IPS-15b (cell line): ENCODE results near the gene KCNJ15.
"Not testable (repeated sequence)": the region's sequence is repeated elsewhere in the genome, so short reads cannot be mapped to it uniquely, and the experiment has no call there.

Experiments
- H3K27me3 ChIP-seq: one replicate; pipeline ENCODE4 v1.6.1; 2013; ENCODE audit warnings: low read length; ENCODE audit not compliant: control insufficient read depth, insufficient read depth
- H3K36me3 ChIP-seq: one replicate; pipeline ENCODE4 v1.6.1; 2013; ENCODE audit warnings: low read length; ENCODE audit not compliant: control insufficient read depth, insufficient read depth
- H3K4me1 ChIP-seq: one replicate; pipeline ENCODE4 v1.6.1; 2013; ENCODE audit warnings: mild to moderate bottlenecking, low read length; ENCODE audit not compliant: control insufficient read depth, insufficient read depth
- H3K4me3 ChIP-seq: one replicate; pipeline ENCODE4 v1.5.1; 2013; ENCODE audit warnings: low read depth, low read length
- H3K9ac ChIP-seq: one replicate; pipeline ENCODE4 v1.6.1; 2013; ENCODE audit warnings: low read depth, mild to moderate bottlenecking, low read length
- H3K9me3 ChIP-seq: one replicate; pipeline ENCODE4 v1.6.1; 2013; ENCODE audit warnings: mild to moderate bottlenecking, low read length; ENCODE audit not compliant: control insufficient read depth, insufficient read depth

The KCNJ15 gene

DNA sequence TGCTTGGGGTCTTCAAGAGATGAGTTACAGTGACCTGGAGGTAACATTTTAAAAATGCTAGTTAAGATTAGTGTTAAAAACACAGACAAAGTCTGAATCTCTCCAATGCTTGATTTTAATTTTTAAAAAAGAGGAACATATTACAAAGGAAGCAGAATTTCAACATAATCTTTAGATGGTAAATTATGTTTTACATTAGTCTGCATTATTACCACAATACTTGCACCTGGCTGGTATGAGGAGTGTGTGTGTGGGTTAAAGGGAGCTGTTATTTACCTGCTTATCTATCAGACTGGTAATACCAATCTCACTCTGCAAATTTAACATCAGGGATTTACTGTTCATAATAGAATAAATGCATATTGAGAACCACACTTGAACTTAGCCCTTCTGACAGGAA is 10.3 kb upstream of the KCNJ15 start:
- Histone ChIP-seq H3K27me3 (no peaks in the 10 kb centered on the region), H3K9me3 (no peaks in the 10 kb centered on the region), H3K9ac (no peak overlapping the region), H3K4me3 (no peak overlapping the region), H3K4me1 (no peaks in the 10 kb centered on the region), H3K36me3 (no peaks in the 10 kb centered on the region)

DNA sequence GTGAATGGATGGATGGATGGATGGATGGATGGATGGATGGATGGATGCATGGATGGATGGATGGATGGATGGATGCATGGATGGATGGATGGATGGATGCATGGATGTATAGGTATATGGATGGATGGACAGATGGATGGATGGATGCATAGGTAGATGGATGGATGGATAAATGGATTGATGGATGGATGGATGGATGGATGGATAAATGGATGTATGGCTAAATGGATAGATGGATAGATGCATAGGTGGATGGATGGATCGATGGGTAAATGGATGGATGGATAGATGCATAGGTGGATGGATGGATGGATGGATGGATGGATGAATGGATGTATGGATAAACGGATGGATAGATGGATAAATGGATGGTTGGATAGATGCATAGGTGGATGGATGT is 9.7 kb upstream of the KCNJ15 start:
- H3K9me3 ChIP-seq, H3K4me3 ChIP-seq, H3K27me3 ChIP-seq, H3K9ac ChIP-seq, H3K36me3 ChIP-seq, H3K4me1 ChIP-seq: not testable (repeated sequence)

DNA sequence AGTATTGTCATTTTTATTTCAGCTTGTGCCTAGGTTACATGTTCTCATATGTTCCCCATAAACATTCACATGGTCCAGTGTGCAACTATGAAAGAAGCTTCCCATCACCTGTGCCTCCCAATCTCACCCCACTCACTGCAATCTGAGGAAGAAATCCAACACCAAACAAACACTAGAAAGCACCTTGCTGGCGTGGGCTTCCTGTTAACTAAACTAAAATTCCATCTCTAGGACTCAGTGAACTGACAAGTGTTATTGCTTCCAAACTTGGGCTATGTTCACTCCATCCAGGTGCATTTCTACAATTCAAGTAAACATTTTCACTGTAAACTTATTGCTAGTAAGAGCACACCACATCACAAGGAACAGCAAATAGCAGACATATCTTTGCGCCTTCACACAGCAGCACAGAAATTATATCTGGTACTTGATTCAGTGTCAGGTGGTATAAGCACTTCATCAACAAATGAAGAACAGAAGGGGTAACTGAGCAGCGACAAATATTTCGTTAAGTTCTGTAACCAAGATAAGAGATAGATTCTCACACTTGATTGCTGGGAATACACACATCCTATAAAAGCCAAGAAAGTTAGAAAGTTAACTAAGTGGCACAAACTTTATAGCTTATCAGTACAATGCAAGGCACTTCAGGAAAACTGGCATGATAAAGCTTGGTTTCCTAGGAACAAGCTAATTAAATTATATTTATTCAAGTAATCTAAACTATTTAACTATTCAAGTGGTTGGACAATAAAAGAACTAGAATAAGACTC is 8.9 kb upstream of the KCNJ15 start:
- H3K4me1 ChIP-seq = no peaks in the 10 kb centered on the region
- no peaks in the 10 kb centered on the region for H3K9me3 ChIP-seq
- H3K9ac ChIP-seq = no peak overlapping the region
- no peak overlapping the region for H3K4me3 ChIP-seq
- no peaks in the 10 kb centered on the region for H3K36me3 ChIP-seq
- no peaks in the 10 kb centered on the region for H3K27me3 ChIP-seq

DNA sequence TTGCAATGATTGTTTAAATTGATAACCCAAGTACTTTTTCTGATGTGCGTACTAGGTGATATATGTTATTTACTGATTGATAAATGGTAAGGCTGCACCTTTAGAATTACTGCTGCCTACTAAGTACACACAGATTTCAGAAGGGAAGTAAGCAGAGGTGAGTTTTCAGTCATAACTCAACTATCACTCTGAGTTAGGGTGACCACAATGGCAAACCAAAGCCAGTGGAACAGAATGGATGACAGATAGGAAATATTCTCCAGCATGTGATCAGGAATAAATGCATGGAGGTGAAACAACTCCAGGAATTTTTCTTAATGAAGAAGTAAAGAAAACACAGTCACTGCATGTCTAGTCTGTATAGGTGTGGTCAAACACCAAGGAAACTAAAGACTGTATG is 7.5 kb upstream of the KCNJ15 start:
- H3K4me1 ChIP-seq = no peaks in the 10 kb centered on the region
- H3K9me3 ChIP-seq = no peaks in the 10 kb centered on the region
- no peaks in the 10 kb centered on the region for H3K36me3 ChIP-seq
- H3K27me3 ChIP-seq = no peaks in the 10 kb centered on the region
- H3K9ac ChIP-seq = no peak overlapping the region
- H3K4me3 ChIP-seq = no peak overlapping the region

DNA sequence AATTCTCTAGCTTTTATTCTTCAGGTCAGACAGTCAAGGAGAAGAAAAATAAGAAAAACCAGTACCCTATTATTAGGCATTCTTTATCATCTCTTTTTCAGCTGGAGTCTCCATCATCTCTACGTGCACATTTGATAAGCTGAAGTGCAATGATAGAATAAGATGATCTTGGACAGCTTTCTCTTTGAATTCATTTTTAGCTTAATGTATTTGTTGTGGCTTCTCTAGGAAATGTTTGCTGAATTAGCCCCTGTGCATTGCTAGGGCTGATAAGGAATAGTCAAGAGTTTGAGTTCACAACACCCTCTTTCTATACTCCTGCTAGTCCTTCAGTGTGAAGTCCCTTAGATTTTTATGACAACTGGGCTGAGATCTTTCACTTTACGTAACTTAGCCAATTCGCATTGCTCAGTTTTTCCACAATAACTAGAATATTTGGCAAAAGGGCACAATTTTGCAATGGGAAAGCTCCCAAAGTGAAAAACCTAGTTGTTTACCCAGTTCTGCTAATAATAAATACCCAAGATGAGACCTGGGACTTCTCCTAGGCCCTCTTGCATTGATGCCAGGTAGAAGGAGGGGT is 7.0 kb upstream of the KCNJ15 start:
- Histone ChIP-seq H3K4me1 (no peaks in the 10 kb centered on the region), H3K4me3 (no peak overlapping the region), H3K36me3 (no peaks in the 10 kb centered on the region), H3K9ac (no peak overlapping the region), H3K27me3 (no peaks in the 10 kb centered on the region), H3K9me3 (no peaks in the 10 kb centered on the region)

DNA sequence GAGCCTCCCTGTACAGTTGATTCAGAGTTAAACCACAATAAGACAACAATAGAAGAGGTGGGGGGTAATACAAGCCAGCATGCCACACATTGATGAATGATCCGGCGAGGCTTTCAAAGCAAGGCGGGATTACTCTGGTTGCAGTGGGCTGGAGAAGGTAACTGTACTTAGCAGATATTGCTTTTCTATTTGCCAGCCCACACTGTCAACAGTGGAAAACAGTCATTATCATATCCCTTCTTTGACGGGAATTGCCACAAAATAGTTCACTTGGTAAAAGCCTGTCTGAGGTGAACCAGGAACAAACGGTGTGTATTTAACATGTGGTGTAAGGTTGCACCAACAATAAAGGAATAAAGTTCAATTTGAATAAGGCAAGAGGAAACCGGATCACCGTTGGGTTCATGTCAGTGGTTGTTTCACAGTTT is 5.8 kb upstream of the KCNJ15 start:
- H3K36me3 ChIP-seq = no peaks in the 10 kb centered on the region
- no peaks in the 10 kb centered on the region for H3K4me1 ChIP-seq
- H3K4me3 ChIP-seq = no peak overlapping the region
- H3K9ac ChIP-seq = no peak overlapping the region
- H3K27me3 ChIP-seq = no peaks in the 10 kb centered on the region
- H3K9me3 ChIP-seq = no peaks in the 10 kb centered on the region

DNA sequence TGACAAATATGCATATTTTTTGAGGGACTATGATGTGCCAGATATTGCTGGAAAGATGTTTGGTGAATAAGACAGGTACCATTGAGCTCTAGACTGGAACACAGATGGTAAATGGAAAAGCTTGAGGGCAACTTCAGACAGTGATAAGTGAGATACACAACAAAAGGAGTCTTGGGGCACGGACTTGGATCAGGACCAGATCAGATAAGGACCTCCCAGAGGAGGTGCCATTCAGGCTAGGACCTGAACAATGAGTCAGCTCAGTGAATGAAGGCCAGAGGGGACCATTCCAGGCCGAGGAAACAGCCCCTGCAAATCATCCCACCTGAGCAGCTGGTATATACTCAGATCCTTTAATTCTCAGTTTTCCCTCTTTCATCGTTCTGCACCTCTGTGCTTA is 1.8 kb upstream of the KCNJ15 start:
- Histone ChIP-seq H3K9ac (no peak overlapping the region), H3K4me1 (no peaks in the 10 kb centered on the region), H3K9me3 (no peaks in the 10 kb centered on the region), H3K27me3 (no peaks in the 10 kb centered on the region), H3K4me3 (no peak overlapping the region), H3K36me3 (no peaks in the 10 kb centered on the region)

DNA sequence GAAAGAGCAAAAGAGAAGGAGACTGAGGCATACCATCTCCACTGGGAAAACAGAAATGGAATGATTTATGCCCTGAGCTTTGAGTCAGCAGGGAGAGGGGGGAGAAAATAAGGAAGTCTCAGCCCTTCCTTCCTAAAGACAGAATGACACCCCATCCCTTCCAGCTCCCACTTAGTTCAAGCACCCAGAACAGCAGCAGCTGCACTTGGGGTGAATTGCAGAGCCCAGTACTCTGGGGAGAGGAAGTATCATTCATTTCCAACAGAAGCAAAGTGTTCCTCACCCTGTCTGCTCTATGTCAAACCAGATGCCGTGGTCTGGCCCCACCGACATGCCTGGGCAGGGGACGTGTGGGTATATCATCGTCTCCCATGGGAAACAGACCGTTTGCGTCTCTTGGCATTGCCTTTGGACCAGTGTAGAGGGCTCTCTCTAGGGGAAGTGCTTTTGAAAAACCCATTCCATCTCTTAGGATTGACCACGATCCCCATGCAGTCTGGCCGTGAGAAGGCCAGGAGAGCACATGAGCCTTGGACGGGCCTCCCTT is 1.1 kb upstream of the KCNJ15 start:
- H3K4me1 ChIP-seq = no peaks in the 10 kb centered on the region
- no peaks in the 10 kb centered on the region for H3K9me3 ChIP-seq
- H3K4me3 ChIP-seq = no peak overlapping the region
- H3K36me3 ChIP-seq = no peaks in the 10 kb centered on the region
- H3K9ac ChIP-seq = no peak overlapping the region
- no peaks in the 10 kb centered on the region for H3K27me3 ChIP-seq

DNA sequence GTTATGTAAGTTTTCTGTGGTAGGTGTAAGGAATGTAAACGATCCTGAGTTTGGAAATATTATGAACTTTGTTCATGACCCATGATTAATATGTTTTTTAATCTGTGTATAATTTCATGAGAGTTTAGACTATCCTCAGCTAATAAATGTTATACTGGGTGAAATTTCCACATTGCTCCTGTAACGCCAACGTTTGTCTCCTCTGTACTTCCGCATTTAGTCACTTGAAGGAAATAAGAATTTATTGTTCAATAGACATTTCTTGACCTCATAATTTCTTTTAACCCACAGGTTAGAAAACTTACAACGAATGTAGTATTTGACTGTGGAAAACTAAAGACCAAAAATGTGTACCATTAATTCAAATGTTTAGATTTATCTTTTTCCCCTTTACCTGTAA is 876 bp downstream of the KCNJ15 start:
- H3K36me3 ChIP-seq = no peaks in the 10 kb centered on the region
- no peaks in the 10 kb centered on the region for H3K4me1 ChIP-seq
- no peaks in the 10 kb centered on the region for H3K27me3 ChIP-seq

DNA sequence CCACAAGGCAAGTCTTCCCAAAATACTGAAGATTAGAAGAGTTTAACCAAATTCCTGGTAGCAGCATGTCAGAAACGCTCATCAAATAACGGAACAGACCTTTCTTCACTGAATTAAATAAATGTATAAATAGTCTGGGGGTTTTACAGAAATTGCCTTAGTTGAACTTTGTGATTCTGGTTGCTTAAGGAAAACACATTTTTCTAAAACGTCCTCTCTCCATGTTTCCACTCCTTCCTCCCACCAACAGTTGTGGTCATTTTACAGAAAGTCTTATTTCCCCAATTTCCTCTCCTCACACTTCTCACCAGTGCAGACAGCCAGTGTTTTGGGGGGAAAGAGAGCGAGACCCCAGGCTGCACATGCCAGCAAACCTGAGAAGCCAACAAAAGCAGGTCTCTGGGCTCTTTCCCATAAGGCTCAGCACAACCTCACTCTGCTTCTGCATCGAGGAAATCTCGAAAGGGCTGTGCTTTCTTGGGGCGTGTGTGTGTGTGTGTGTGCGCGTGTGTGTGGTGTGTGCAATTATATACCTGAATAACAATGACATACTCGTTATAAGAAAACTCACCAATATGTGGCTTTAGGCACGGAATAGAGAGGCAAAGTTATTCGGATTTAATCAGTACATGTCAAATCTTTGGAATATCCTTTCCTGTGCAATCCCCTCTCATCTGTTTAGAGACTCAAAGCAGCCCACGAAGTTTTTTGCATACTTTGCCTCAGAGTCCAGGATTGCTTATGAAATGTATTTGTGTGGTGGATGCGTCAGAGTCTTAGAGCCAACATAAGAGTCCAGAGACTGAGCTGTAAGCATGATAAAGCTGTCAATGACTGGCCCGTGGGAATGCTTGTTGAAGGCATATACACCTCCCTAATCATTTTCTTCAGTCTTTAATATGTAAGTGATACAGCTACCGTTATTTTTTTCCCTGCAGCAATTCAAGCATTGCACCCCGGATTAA is 2.0 kb downstream of the KCNJ15 start:
- H3K9me3 ChIP-seq = no peaks in the 10 kb centered on the region
- no peaks in the 10 kb centered on the region for H3K27me3 ChIP-seq
- no peak overlapping the region for H3K4me3 ChIP-seq
- no peaks in the 10 kb centered on the region for H3K36me3 ChIP-seq
- H3K9ac ChIP-seq = no peak overlapping the region
- no peaks in the 10 kb centered on the region for H3K4me1 ChIP-seq

More for the DNA sequence above, 876 bp downstream of the KCNJ15 start:
- H3K9ac ChIP-seq = no peak overlapping the region
- no peak overlapping the region for H3K4me3 ChIP-seq
- H3K9me3 ChIP-seq = no peaks in the 10 kb centered on the region

DNA sequence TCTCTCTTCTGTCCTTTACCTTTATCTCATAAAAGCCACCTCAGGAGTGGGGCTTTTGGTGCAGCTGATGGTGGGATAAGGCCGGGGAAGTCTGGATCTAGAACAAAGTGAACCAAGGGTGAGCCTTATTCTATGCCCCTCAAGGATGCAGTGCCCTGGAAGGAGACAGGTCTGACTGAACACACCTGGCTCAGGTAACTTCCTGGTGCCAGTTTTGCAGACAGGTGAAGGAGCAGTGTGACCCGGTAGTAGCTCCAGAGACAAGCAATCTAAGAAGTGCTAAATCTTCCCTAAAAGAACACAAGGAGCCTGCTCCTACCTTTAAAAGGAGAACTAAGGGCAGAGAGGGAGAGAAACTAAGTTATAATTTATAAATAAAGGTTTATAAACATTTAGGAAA is 2.9 kb downstream of the KCNJ15 start:
- Histone ChIP-seq H3K9ac (no peak overlapping the region), H3K4me1 (no peaks in the 10 kb centered on the region), H3K36me3 (no peaks in the 10 kb centered on the region), H3K9me3 (no peaks in the 10 kb centered on the region), H3K27me3 (no peaks in the 10 kb centered on the region), H3K4me3 (no peak overlapping the region)
